Colonic mucosa (tissue), 4 donors: ENCODE data around the gene ZNF626. TPM values are rescaled to one million over a fixed set of nuclear protein-coding genes. Genes with fewer than 3 reads are reported as not detected.
"Not testable (repeated sequence)": the region's sequence is repeated elsewhere in the genome, so short reads cannot be mapped to it uniquely, and the experiment has no call there.

ENCODE experiments used
- DNase-seq: peaks from one replicate; pipeline ENCODE4 v3.0.0-alpha.2; 2020
- H3K27ac ChIP-seq: fragments of 200-600 bp; one replicate; pipeline ENCODE4 v1.8.0; 2021
- H3K27me3 ChIP-seq: fragments of 200-600 bp; one replicate; pipeline ENCODE4 v1.8.0; 2021
- H3K36me3 ChIP-seq: fragments of 200-600 bp; one replicate; pipeline ENCODE4 v1.8.0; 2021
- H3K4me1 ChIP-seq: fragments of 200-600 bp; one replicate; pipeline ENCODE4 v1.8.0; 2021; ENCODE audit warnings: mild to moderate bottlenecking
- H3K4me3 ChIP-seq: fragments of 200-600 bp; one replicate; pipeline ENCODE4 v1.8.0; 2021
- H3K9ac ChIP-seq, 2 donors: one replicate each; pipeline ENCODE4 v1.7.0; 2013; ENCODE audit warnings: control low read depth in 2 of 2, low read depth in 2 of 2, low read length in 2 of 2
- H3K9me3 ChIP-seq: fragments of 200-600 bp; one replicate; pipeline ENCODE4 v1.8.0; 2021
- CTCF ChIP-seq: fragments of 200-600 bp; IDR thresholded peaks from one replicate; pipeline ENCODE4 v1.8.0; 2022; ENCODE audit warnings: antibody characterized with exemption, mild to moderate bottlenecking
- intact Hi-C: fragments of 100-400 bp; cut with DNase I; formaldehyde crosslinking; loops from one replicate; pipeline ENCODE4 v1.14.1; 2022
- total RNA-seq, 2 donors: library from RNA; stranded (reverse); fragmentation: NEBNext Ultra II Directional in 1 of 2; extraction: Animal tissue kit (Norgen Biotek cat#: 25700) in 1 of 2; gene quantifications; one replicate each; pipeline ENCODE4 v1.2.1, GENCODE V29; 2021
- donor health status: healthy.
- donor health status: DM: no; HTN: no; CAD: no.
- donor health status: DM: no; HTN: no; CAD: no.

ZNF626 gene
- total RNA-seq, result 1 to 10 TPM; 2.8 to 3.2 TPM

GRCh38 chr19:20661150-20661819 is at the start of gene ZNF626:
Gene ZNF626, minus strand, starts transcription at chr19:20661571. Its CDS starts 125 bp downstream, at chr19:20661446.
- H3K4me3 ChIP-seq, result peak within 1 kb of the TSS; percentile 50
- peak within 1 kb of the TSS; percentile 19 to 38 for H3K9ac ChIP-seq
- intact Hi-C loops, result no loop called here
- no peaks in the 10 kb centered on the region for H3K4me1 ChIP-seq
- peak within 1 kb of the TSS; percentile 63 for H3K27ac ChIP-seq
- TF ChIP-seq CTCF, result no peak
- H3K36me3 ChIP-seq, result no peaks in the 10 kb centered on the region
- H3K9me3 ChIP-seq, result no peaks in the 10 kb centered on the region
- H3K27me3 ChIP-seq, result no peaks in the 10 kb centered on the region
- DNase-seq, result peak; percentile 96

GRCh38 chr19:20669263-20669662 is 7.9 kb upstream of the ZNF626 start:
- no peaks in the 10 kb centered on the region for H3K27me3 ChIP-seq
- H3K9ac ChIP-seq, result no peak overlapping the region
- intact Hi-C loops, result no loop called here
- no peak for DNase-seq
- no peaks in the 10 kb centered on the region for H3K9me3 ChIP-seq
- no peak overlapping the region for H3K4me3 ChIP-seq
- no peaks in the 10 kb centered on the region for H3K4me1 ChIP-seq
- no peak for TF ChIP-seq CTCF
- H3K27ac ChIP-seq, result no peak overlapping the region
- no peaks in the 10 kb centered on the region for H3K36me3 ChIP-seq

GRCh38 chr19:20667281-20667680 is 5.9 kb upstream of the ZNF626 start:
- intact Hi-C loops, result no loop called here
- no peak overlapping the region for H3K9ac ChIP-seq
- no peak for TF ChIP-seq CTCF

GRCh38 chr19:20664901-20665781 is 3.8 kb upstream of the ZNF626 start:
- Histone ChIP-seq H3K4me3 (no peak overlapping the region), H3K27me3 (no peaks in the 10 kb centered on the region), H3K9ac (no peak overlapping the region), H3K4me1 (no peaks in the 10 kb centered on the region), H3K27ac (no peak overlapping the region), H3K9me3 (no peaks in the 10 kb centered on the region), H3K36me3 (no peaks in the 10 kb centered on the region)
- TF ChIP-seq CTCF, result no peak
- intact Hi-C loops, result no loop called here
- DNase-seq, result peak; percentile 16

More at GRCh38 chr19:20667281-20667680, 5.9 kb upstream of the ZNF626 start:
- H3K36me3 ChIP-seq, result no peaks in the 10 kb centered on the region
- no peaks in the 10 kb centered on the region for H3K9me3 ChIP-seq
- no peak overlapping the region for H3K4me3 ChIP-seq
- DNase-seq, result no peak
- no peaks in the 10 kb centered on the region for H3K27me3 ChIP-seq
- no peak overlapping the region for H3K27ac ChIP-seq
- H3K4me1 ChIP-seq, result no peaks in the 10 kb centered on the region

DNA sequence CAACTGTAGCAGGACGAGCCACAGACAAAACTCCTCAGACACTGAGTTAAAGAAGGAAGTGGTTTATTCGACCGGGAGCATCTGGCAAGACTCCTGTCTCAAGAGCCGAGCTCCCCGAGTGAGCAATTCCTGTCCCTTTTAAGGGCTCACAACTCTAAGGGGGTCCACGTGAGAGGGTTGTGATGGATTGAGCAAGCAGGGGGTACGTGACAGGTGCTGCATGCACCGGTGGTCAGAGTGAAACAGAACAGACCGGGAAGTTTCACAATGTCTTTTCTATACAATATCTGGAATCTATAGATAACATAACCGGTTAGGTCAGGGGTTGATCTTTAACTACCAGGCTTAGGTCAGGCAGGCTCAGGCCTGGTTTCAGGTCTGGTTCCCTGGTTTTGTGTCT is 3.1 kb upstream of the ZNF626 start:
- H3K9me3 ChIP-seq, H3K27me3 ChIP-seq, intact Hi-C loops, H3K4me3 ChIP-seq, H3K36me3 ChIP-seq, H3K4me1 ChIP-seq, DNase-seq, H3K27ac ChIP-seq, H3K9ac ChIP-seq: not testable (repeated sequence)
